Loucy (cell line): Measurements from ENCODE around the gene ZC3H14.

Experiments used
- EZH2phosphoT487 ChIP-seq: fragments of 200-600 bp; IDR thresholded peaks from 2 replicates; pipeline ENCODE4 v1.6.1; 2018; ENCODE audit warnings: antibody characterized with exemption, mild to moderate bottlenecking, moderate library complexity, borderline replicate concordance
- TF ChIP-seq, protein P1 (sequence below): fragments of 200-600 bp; sonication (generic); conservative IDR thresholded peaks from 2 replicates; pipeline ENCODE4 v1.5.1; 2014; ENCODE audit warnings: mild to moderate bottlenecking, antibody characterized with exemption, low read length

DNA sequence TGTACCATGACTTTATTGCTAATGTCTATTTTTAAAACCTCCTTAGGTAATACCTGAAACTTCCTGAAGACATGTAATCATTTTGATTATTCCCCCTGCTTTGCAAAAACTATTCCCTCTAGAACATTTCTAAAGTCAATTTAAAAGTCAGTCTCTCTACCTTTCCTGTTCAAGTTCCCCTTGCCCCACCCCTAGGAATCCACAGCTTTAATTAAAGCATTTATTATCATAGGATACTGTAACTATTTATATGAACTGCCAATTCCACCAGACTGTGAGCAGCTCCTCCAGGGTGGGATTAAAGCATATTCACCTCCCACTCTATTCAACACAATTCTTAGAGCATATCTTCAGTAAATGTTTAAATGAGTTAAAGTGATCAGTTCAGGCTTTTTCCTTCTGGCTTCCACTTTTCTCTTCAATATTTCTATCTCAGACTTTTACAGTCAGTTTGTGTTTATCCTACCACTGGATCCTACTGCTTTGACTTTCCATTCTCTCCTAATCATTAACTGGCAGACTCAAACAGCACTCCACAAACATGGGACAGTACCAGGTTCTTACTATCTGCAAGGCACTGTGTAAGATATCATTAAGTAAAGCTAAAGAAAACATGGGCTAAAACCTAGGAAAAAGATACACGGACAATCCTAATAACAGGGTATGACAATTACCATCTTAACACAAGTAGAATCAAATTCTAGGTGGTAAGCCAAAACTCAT is 47.2 kb upstream of the ZC3H14 start:
- no peak for TF ChIP-seq EZH2phosphoT487
- TF ChIP-seq, protein P1, sequence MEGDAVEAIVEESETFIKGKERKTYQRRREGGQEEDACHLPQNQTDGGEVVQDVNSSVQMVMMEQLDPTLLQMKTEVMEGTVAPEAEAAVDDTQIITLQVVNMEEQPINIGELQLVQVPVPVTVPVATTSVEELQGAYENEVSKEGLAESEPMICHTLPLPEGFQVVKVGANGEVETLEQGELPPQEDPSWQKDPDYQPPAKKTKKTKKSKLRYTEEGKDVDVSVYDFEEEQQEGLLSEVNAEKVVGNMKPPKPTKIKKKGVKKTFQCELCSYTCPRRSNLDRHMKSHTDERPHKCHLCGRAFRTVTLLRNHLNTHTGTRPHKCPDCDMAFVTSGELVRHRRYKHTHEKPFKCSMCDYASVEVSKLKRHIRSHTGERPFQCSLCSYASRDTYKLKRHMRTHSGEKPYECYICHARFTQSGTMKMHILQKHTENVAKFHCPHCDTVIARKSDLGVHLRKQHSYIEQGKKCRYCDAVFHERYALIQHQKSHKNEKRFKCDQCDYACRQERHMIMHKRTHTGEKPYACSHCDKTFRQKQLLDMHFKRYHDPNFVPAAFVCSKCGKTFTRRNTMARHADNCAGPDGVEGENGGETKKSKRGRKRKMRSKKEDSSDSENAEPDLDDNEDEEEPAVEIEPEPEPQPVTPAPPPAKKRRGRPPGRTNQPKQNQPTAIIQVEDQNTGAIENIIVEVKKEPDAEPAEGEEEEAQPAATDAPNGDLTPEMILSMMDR, result no peak
